ENCODE results near the gene AFTPH. TPM values are rescaled to one million over a fixed set of nuclear protein-coding genes. Genes with fewer than 3 reads are reported as not detected.

The AFTPH gene
- total RNA-seq, 1 experiment from 2014 or later, result 17.9 TPM

DNA sequence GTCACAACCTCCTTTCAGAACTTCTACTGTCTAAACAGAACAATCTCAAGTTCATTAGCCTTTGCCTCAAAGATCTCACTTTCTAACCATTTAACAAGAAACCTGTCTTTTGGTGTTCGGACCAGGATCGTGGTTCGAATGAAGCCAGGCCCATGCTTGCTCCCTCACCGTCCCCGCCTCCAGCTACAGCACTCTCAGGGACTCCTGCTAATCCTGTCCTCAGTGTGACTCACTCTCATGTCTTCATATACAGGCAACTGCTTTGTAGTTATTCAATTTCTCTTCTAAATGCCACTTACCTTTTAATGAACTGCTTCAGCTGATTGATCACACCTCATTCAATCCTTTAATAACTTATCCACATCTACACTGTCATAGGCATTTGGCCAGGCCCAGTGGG, 113.8 kb downstream of the AFTPH start:
- no TSS peak for BruUV-seq (replicated peaks)
- CTCF ChIA-PET, result no interaction called here
- H3K27ac ChIP-seq (ENCODE audit: low read length), result no peak overlapping the region

DNA sequence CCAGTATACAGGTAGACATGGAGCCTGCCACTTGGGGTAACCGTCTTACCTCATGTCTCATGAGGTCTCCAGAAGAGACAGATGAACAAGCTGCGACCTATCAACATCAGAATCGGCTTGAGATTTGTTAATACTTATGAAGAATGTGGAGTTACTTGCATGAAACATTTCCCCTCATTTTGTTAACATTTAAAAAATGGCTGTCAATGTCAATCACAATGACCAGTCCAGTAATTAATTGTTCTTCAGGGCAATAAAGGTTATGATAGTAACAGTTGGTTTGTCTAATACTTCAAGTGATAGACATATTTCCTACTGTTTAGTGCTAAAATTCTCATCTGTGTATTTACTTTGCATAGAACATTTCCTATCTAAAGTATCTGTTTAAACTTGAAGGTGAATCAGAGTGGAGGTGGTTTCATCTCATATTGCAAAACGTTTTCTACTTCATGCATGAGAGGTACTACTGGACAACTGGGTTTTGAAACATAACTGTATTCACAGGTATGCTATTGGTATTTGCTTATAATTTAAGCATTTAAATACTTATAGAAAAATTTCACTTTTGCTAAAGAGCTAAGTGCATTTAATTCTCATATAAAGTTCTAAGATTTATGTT, 114.5 kb downstream of the AFTPH start:
- ChIA-PET POLR2A (no interaction called here), CTCF (no interaction called here)
- in situ Hi-C loops (cut with HindIII; ENCODE audit: low pct_unique_long_range_greater_than_20kb, low sequenced_read_pairs), result no loop called here
- no peak overlapping the region for H3K4me3 ChIP-seq (ENCODE audit: low read depth in 2 of 2, low read length in 2 of 2)
- DNase-seq (ENCODE audit: low read depth, low spot score), result no peak
- H3K27me3 ChIP-seq (ENCODE audit: control insufficient read depth, insufficient read depth, low read length), result no peaks in the 10 kb centered on the region
- peaks cover 59% of the 10 kb centered on the region for H3K4me1 ChIP-seq (ENCODE audit: control insufficient read depth, insufficient read depth, low read length)
- TF ChIP-seq TCF7L2 (IDR thresholded peaks at IDR 0.05; ENCODE audit: low read depth, low read length) (no peak), SIN3A (IDR thresholded peaks at IDR 0.05; ENCODE audit: borderline replicate concordance, insufficient read depth, low read depth, low read length) (no peak), CTCF (IDR thresholded peaks at IDR 0.05) (no peak), POLR2AphosphoS5 (IDR thresholded peaks at IDR 0.05; ENCODE audit: low read depth, low read length) (no peak), REST (IDR thresholded peaks at IDR 0.05; ENCODE audit: insufficient read depth in 1 of 2, low read depth in 2 of 2, low read length in 1 of 2) (no peak)
- H3K27ac ChIP-seq (ENCODE audit: low read length), result no peak overlapping the region; the same call in 1 of the 2 replicates
- H3K9me3 ChIP-seq (ENCODE audit: control insufficient read depth, insufficient read depth, low read depth, low read length), result no peaks in the 10 kb centered on the region
- no TSS peak for BruUV-seq (replicated peaks)
- intact Hi-C loops (cut with micrococcal nuclease; ENCODE audit: unreplicated experiment), result no loop called here
- no peaks in the 10 kb centered on the region; the same call in 1 of the 2 replicates for H3K36me3 ChIP-seq (ENCODE audit: control insufficient read depth, insufficient read depth, low read length)
- no peak for ATAC-seq

More for the DNA sequence above, 113.8 kb downstream of the AFTPH start:
- Histone ChIP-seq H3K9me3 (ENCODE audit: control insufficient read depth, insufficient read depth, low read depth, low read length) (no peaks in the 10 kb centered on the region), H3K4me3 (ENCODE audit: low read depth in 2 of 2, low read length in 2 of 2) (no peak overlapping the region), H3K36me3 (ENCODE audit: control insufficient read depth, insufficient read depth, low read length) (no peaks in the 10 kb centered on the region; the same call in 1 of the 2 replicates), H3K4me1 (ENCODE audit: control insufficient read depth, insufficient read depth, low read length) (peaks cover 56% of the 10 kb centered on the region), H3K27me3 (ENCODE audit: control insufficient read depth, insufficient read depth, low read length) (no peaks in the 10 kb centered on the region)
- POLR2A ChIA-PET, result no interaction called here
- no peak for ATAC-seq
- no peak for DNase-seq (ENCODE audit: low read depth, low spot score)
- intact Hi-C loops (cut with micrococcal nuclease; ENCODE audit: unreplicated experiment) (no loop called here), in situ Hi-C loops (cut with HindIII; ENCODE audit: low pct_unique_long_range_greater_than_20kb, low sequenced_read_pairs) (no loop called here)
- no peak for TF ChIP-seq REST (IDR thresholded peaks at IDR 0.05; ENCODE audit: insufficient read depth in 1 of 2, low read depth in 2 of 2, low read length in 1 of 2)
- no peak for TF ChIP-seq POLR2AphosphoS5 (IDR thresholded peaks at IDR 0.05; ENCODE audit: low read depth, low read length)
- TF ChIP-seq TCF7L2 (IDR thresholded peaks at IDR 0.05; ENCODE audit: low read depth, low read length), result no peak
- no peak for TF ChIP-seq SIN3A (IDR thresholded peaks at IDR 0.05; ENCODE audit: borderline replicate concordance, insufficient read depth, low read depth, low read length)
- no peak for TF ChIP-seq CTCF (IDR thresholded peaks at IDR 0.05)
